Prostate gland (tissue), 2 donors: ENCODE results near the gene RNF181. TPM values are rescaled to one million over a fixed set of nuclear protein-coding genes. Genes with fewer than 3 reads are reported as not detected.

Experiments
- DNase-seq: peaks from one replicate; pipeline ENCODE4 v3.0.0-alpha.2; 2019; ENCODE audit warnings: low spot score
- H3K27ac ChIP-seq, 2 donors: fragments of 200-600 bp; sonication (generic); 2 replicates each; pipeline ENCODE4 v1.5.1; 2017 to 2019
- H3K27me3 ChIP-seq: fragments of 200-600 bp; sonication (generic); replicated peaks from 2 replicates; pipeline ENCODE4 v1.5.1; 2019; ENCODE audit not compliant: insufficient read depth
- H3K36me3 ChIP-seq, 2 donors: fragments of 200-600 bp; sonication (generic); 1 replicate in 1 of 2; 2 replicates in 1 of 2; pipeline versions ENCODE4 v1.5.1 to v1.8.1; 2017 to 2019
- H3K4me1 ChIP-seq: fragments of 200-600 bp; sonication (generic); replicated peaks from 2 replicates; pipeline ENCODE4 v1.5.1; 2019
- H3K4me3 ChIP-seq, 2 donors: fragments of 200-600 bp; sonication (generic); 2 replicates each; pipeline ENCODE4 v1.5.1; 2017 to 2019
- H3K9me3 ChIP-seq: fragments of 200-600 bp; sonication (generic); 2 replicates; pipeline ENCODE4 v1.5.1; 2017
- CTCF ChIP-seq, 4 experiments: fragments of 200-600 bp in 2 of 4; fragments of 450-650 bp in 2 of 4; sonication (generic) in 2 of 4; IDR thresholded peaks; 1 replicate in 3 of 4; 2 replicates in 1 of 4; pipeline ENCODE4 v1.5.1; 2016 to 2019; ENCODE audit warnings: antibody characterized with exemption in 4 of 4, mild to moderate bottlenecking in 2 of 4, moderate library complexity in 2 of 4
- POLR2A ChIP-seq: fragments of 450-650 bp; IDR thresholded peaks from one replicate; pipeline ENCODE4 v1.6.1; 2016; ENCODE audit warnings: antibody characterized with exemption, mild to moderate bottlenecking
- POLR2AphosphoS5 ChIP-seq: sonication (generic); formaldehyde crosslinking; IDR thresholded peaks from one replicate; pipeline ENCODE4 v1.6.1; 2017; ENCODE audit warnings: antibody characterized with exemption
- WGBS: methylation state at CpG from one replicate; pipeline ENCODE4 v1.1.5; 2018; 5-methylcytosine and 5-hydroxymethylcytosine counted together
- intact Hi-C: fragments of 100-400 bp; cut with DNase I; formaldehyde crosslinking; loops from one replicate; pipeline ENCODE4 v1.14.2; 2022
- total RNA-seq, 2 donors: library from RNA; depleted of rRNA; stranded (reverse); fragments of >200 nt; gene quantifications; one replicate each; pipeline ENCODE4 v1.1.0, GENCODE V29; 2016

Gene RNF181
- total RNA-seq, result 100 to 1,000 TPM; 161 to 201 TPM

- intact Hi-C loops, result loop anchor here (5.0 kb wide), 1 partner anchor 33 kb away; the partner anchor contains the start of gene GGCX
- Histone ChIP-seq H3K36me3 (no peaks in the 10 kb centered on the region), H3K9me3 (no peaks in the 10 kb centered on the region), H3K27ac (peak within 1 kb of the TSS; percentile 89 to 93), H3K4me1 (peaks cover 12% of the 10 kb centered on the region), H3K4me3 (peak within 1 kb of the TSS; percentile 84 to 87), H3K27me3 (no peaks in the 10 kb centered on the region)
- TF ChIP-seq CTCF (IDR thresholded peaks at IDR 0.05), result no peak
- peak; percentile 97 for TF ChIP-seq POLR2AphosphoS5
- peak; percentile 89 for TF ChIP-seq POLR2A
- peak; percentile 98 for DNase-seq
- WGBS, result under 1% methylated on average over 47 of the region's 47 CpGs
These were observed at the start of gene RNF181 for GRCh38 chr2:85595301-85596025. RNF181 (plus strand) TSS chr2:85595745; CDS start chr2:85595764, 19 bp downstream.

- WGBS, result 78% methylated on average over 5 of the region's 5 CpGs
- no peak overlapping the region for H3K4me3 ChIP-seq
- no peak overlapping the region for H3K27ac ChIP-seq
- no peaks in the 10 kb centered on the region for H3K4me1 ChIP-seq
- no peaks in the 10 kb centered on the region for H3K9me3 ChIP-seq
- peaks cover 3 to 18% of the 10 kb centered on the region in 2 donors for H3K36me3 ChIP-seq
- intact Hi-C loops, result no loop called here
- DNase-seq, result no peak
- TF ChIP-seq POLR2A (no peak), CTCF (IDR thresholded peaks at IDR 0.05) (no peak), POLR2AphosphoS5 (no peak)
- no peaks in the 10 kb centered on the region for H3K27me3 ChIP-seq
These were observed 49.7 kb upstream of the RNF181 start for GRCh38 chr2:85545780-85546240.

GRCh38 chr2:85547089-85547858 lies 48.3 kb upstream of the RNF181 start:
- no peaks in the 10 kb centered on the region for H3K9me3 ChIP-seq
- H3K4me1 ChIP-seq, result no peaks in the 10 kb centered on the region
- intact Hi-C loops, result no loop called here
- H3K27ac ChIP-seq, result peak overlapping the region in 1 of 2 donors; percentile 7
- DNase-seq, result no peak
- H3K4me3 ChIP-seq, result no peak overlapping the region
- H3K36me3 ChIP-seq, result peaks cover 6 to 18% of the 10 kb centered on the region in 2 donors
- TF ChIP-seq POLR2AphosphoS5, result no peak
- no peak for TF ChIP-seq CTCF (IDR thresholded peaks at IDR 0.05)
- no peak for TF ChIP-seq POLR2A
- WGBS, result 71% methylated on average over 1 of the region's 1 CpG
- no peaks in the 10 kb centered on the region for H3K27me3 ChIP-seq

GRCh38 chr2:85547859-85548607 lies 47.5 kb upstream of the RNF181 start:
- Histone ChIP-seq H3K9me3 (no peaks in the 10 kb centered on the region), H3K4me3 (no peak overlapping the region), H3K27me3 (no peaks in the 10 kb centered on the region), H3K36me3 (peaks cover 9 to 14% of the 10 kb centered on the region in 2 donors), H3K27ac (peak overlapping the region in 1 of 2 donors; percentile 7), H3K4me1 (no peaks in the 10 kb centered on the region)
- intact Hi-C loops, result no loop called here
- no peak for DNase-seq
- WGBS, result 73% methylated on average over 6 of the region's 6 CpGs
- TF ChIP-seq POLR2A (no peak), CTCF (IDR thresholded peaks at IDR 0.05) (no peak), POLR2AphosphoS5 (no peak)
